Astrocyte of the spinal cord (primary cell): ENCODE measurements around the gene ZNRF3.
A peak's percentile ranks its signal among the peaks of the same experiment; 100 is the strongest.
"Not testable (repeated sequence)": the region's sequence is repeated elsewhere in the genome, so short reads cannot be mapped to it uniquely, and the experiment has no call there.

Experiments
- DNase-seq: peaks from one replicate; pipeline ENCODE4 v3.0.0; 2011; ENCODE audit warnings: low read depth, low spot score
- H3K4me3 ChIP-seq: 2 replicates; pipeline ENCODE4 v1.5.1; 2011; ENCODE audit warnings: low read depth, mild to moderate bottlenecking, low read length, moderate library complexity
- CTCF ChIP-seq: IDR thresholded peaks from 2 replicates; pipeline ENCODE4 v1.5.1; 2012; ENCODE audit warnings: low read depth, mild to moderate bottlenecking, low read length, inconsistent platforms
- in situ Hi-C: cut with HindIII; loops from 2 replicates; pipeline ENCODE4 v1.10.0; 2017; ENCODE audit warnings: low sequenced_read_pairs

Gene ZNRF3

DNA sequence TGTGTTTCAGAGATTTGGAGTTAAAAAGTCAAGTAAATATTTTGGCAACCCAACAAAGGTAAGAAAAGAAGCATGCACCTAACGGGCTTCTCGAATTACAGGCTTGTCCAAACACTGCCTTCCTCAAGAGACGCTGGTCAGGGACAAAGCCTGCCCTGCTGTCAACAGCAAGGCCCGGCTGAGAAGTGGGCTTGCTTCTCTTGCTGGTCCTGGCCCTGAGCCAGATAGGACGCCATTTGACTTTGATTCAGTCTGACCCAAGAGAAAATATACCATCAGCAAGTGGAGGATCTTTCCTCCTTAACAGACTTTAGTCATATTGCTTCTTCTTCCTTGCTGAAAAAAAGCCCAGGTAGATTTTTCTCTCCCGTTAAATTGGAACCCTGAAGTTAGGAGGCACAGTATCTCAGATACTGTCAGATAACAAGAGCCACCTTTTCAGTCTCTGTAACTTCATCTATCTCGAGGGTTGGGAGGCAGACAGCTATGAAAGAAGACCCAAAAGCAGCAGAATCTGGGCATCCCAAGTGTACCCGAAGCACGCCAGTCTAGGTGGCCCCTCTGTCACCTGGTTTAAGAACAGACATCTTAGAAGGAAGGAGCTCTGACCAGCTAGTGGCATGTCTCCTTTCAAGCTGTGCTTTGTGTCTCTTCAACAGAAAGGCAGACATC, 120.7 kb downstream of the ZNRF3 start:
- in situ Hi-C loops: no loop called here
- no peak for TF ChIP-seq CTCF
- H3K4me3 ChIP-seq: no peak overlapping the region
- no peak for DNase-seq

- in situ Hi-C loops: no loop called here
These were observed 121.4 kb downstream of the ZNRF3 start for GRCh38 chr22:29004647-29005371.

DNA sequence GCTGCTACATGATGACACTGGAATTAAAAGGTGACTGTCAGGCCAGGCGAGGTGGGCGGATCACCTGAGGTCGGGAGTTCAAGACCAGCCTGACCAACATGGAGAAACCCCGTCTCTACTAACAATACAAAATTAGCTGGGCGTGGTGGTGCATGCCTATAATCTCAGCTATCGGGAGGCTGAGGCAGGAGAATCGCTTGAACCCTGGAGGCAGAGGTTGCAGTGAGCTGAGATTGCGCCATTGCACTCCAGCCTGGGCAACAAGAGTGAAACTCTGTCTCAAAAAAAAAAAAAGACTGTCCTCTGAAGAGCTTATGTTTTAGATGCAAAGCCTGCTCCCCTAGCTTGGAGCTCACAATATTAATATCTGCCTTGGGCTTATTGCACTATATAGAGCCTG, 122.4 kb downstream of the ZNRF3 start:
- H3K4me3 ChIP-seq, DNase-seq, in situ Hi-C loops: not testable (repeated sequence)

More at GRCh38 chr22:29004647-29005371, 121.4 kb downstream of the ZNRF3 start:
- H3K4me3 ChIP-seq: no peak overlapping the region
- no peak for TF ChIP-seq CTCF
- DNase-seq: peak; percentile 55

DNA sequence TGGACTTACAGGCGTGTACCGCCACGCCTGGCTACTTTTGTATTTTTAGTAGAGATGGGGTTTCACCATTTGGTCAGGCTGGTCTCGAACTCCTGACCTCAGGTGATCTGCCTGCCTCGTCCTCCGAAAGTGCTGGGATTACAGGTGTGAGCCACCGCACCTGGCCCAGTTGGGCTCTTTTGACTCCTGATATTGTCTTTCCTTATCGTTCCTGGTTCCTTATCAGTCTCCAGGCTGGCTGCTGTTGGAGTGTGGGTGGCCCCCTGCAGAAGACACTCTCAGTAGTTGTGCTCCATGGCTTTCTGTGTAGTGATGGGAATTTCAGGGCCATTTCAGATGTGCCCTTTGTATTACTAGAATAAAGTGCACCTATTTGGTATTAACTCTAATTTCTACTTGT, 123.0 kb downstream of the ZNRF3 start:
- in situ Hi-C loops: no loop called here
- H3K4me3 ChIP-seq: no peak overlapping the region
- no peak for DNase-seq
- no peak for TF ChIP-seq CTCF

- TF ChIP-seq CTCF: no peak
- H3K4me3 ChIP-seq: no peak overlapping the region
- in situ Hi-C loops: no loop called here
- no peak for DNase-seq
These were observed 125.8 kb downstream of the ZNRF3 start for GRCh38 chr22:29009148-29009547.

DNA sequence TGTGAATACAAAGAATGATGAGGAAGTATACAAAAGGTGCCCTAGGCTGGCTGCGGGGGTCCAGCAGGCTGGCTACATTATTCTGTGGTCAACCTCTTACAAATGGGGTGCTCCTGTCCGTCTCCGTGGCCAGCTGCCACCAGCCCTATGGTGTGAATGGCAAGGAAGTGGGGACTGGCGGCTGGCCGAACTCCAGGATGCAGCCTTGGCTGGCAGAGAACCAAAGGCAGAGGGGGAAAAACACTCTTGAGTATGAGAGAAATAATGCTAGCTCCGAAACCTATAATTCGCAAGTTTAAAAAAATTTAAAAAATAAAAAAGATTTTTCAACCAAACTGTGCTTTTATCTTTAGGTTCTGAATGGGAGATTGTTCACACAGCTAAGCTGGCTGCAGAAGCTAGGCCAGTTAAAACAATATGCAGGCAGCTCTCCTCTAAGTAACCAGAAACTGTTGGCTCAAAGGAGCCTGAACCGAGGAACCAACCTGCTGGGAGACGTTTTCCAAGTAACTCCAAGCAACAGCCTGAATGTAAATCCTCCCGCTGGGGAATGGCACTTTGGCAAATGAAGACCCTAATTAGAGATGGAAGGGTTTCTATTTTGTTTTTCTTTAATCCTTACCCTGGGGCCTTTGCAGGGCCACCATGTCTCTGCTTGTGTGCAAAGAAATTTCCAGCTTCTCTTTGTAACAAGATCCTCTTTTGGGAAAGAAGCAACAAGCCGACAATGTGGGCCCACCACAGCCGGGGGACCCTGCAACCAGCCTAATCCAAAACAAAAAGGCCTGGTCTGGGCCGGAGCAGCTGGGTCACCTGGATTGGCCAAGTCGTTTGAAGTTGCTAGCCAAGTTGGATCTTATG, 128.1 kb downstream of the ZNRF3 start:
- no peak for DNase-seq
- in situ Hi-C loops: no loop called here
- no peak overlapping the region for H3K4me3 ChIP-seq
- TF ChIP-seq CTCF: no peak
